NCI-H1105 (cell line): ENCODE measurements around the gene GRHPR.
"Not testable (repeated sequence)": the region's sequence is repeated elsewhere in the genome, so short reads cannot be mapped to it uniquely, and the experiment has no call there.

Source experiments
- DNase-seq: peaks from one replicate; lab custom pipeline; 2025; lab: John Stamatoyannopoulos, UW

GRHPR gene

DNA sequence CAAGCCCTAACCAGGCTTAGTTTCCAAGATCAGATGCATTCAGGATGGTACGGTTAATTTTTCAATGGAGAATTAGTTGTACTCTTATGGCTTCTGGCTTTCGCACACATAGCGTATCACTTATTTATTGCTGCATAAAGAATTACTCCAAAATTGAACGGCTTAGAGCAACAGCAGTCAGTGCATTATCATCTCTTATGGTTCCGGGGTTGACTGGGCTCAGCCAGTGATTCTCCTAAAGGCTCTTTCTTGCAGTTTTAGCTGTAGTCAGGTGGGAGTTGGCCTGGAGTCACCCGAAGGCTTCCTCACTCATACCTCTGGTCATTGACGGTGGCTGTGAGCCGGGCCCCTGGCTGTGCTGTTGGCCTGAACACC, 595 bp upstream of the GRHPR start:
- DNase-seq: no peak

DNA sequence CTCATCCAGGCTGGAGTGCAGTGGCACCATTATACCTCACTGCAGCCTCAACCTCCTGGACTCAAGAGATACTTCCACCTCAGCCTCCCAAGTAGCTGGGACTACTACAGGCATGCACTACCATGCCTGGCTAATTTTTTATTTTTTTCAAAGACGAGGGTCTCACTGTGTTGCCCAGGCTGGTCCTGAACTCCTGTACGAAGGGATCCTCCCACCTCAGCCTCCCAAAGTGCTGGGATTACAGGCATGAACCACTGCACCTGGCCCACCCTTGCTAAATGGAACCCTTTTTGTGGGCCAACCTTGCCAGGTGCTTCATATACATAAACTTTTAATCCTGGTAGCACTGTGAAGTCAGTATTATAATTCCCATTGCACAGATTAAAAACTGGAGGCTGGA, 1.0 kb downstream of the GRHPR start:
- no peak for DNase-seq

DNA sequence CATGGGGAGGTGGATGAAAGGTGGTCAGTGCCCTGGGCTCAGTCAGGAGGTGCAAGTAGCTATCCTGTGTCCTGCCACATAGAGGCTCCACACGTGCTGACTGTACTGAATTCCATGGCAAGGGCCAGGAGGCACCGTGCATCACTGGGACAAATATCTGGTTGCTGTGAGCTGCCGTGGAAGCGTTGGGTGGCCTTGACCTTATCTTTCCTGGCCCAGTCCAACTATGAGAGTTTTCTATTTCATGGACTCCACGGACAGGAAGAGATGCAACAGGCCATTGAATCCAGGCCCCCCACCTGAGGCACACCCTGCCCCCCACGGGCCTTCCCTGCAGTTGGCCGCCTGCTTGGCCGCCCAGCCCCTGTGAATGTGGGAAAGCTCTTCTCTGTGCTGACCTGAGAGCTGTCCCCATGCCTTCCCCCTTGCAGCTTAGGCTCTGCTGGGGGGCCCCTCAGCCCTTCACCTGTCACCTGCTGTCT, 1.7 kb downstream of the GRHPR start:
- no peak for DNase-seq

DNA sequence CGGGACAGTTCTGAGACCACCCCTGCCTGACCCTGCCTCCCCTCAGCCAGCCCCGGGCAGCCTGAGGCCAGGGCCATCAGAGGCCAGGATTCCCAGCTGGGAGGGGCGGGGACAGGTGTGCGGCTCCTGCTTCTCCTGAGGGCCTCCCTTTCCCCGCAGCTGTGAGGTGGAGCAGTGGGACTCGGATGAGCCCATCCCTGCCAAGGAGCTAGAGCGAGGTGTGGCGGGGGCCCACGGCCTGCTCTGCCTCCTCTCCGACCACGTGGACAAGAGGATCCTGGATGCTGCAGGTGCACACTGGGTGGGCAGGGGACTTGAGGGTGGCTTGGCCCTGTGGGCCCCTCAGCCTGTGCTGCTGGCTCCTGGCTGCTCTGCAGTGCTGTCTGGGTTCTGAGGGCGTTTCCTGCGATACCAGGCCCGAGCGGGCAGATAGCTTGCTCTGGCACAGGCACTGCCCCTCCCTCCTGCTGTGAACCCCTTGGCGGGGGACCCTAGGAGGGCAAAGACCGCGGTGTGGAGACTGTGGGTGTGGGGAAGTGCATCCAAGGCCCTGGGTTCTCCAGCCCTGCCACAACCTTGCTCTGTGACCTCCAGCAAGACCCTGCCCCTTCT, 2.3 kb downstream of the GRHPR start:
- DNase-seq: no peak

DNA sequence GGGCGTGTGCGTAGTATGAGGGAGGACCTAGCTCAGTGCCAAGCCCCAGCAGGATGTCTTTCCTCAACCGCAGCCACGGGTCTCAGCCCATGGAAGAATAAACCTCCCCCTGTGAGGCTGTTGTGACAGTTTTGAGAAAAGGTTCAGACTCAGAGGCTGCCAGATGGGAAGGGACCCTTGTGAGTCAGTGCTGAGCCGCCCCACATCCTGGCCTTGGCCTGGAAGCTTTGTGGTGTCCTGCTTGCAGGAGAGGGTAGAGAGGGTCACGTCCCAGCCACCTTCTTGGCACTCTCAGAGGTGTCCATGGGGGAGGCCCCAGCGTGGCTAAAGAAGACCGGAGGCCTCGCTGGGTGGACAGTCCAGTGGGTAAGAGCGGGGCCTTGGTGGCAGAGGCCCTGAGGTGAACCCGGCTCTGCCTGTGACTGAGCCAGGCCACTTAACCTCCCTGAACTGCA, 2.8 kb downstream of the GRHPR start:
- DNase-seq: no peak

DNA sequence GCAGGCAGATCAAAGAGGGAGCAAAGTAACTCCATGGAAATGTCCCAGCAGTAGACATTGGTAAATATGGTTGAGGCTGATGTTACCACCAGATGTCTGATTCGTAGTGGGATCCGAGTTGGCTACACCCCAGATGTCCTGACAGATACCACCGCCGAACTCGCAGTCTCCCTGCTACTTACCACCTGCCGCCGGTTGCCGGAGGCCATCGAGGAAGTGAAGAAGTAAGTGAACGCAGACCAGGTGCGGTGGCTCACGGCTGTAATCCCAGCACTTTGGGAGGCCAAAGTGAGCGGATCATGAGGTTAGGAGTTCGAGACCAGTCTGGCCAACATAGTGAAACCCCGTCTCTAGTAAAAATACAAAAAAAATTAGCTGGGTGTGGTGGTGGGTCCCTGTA, 3.9 kb downstream of the GRHPR start:
- not testable (repeated sequence) for DNase-seq

DNA sequence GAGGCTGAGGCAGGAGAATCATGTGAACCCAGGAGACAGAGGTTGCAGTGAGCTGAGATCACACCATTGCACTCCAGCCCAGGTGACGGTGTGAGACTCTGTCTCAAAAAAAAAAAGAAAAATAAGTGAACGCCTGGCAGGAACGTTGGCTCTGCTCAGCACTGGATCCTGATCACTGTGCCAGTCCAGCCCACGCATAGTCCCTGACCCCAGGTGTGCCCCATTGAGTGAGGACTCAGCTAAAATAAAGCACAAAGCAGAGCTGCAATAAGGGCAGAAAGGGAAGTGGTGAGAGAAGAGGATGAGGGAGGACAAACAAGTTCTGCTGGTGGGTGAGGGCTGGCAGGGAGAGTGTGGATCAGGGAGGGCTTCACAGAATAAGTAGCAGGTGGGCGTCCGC, 4.3 kb downstream of the GRHPR start:
- no peak for DNase-seq

DNA sequence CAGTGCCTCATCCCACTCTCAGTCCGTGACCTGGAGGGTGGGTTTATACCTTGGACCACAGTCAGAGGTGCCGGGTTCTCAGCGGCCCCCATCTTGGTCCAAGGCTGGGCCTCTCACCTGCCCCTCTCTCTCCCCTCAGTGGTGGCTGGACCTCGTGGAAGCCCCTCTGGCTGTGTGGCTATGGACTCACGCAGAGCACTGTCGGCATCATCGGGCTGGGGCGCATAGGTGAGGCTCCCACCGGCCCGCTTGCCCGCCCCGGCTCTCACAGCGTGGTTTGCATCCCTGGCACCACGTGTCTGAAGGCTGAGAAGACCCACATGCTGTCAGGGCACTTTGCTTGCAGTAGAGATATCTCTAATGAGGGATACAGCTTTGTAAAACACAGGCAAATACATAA, 5.8 kb downstream of the GRHPR start:
- DNase-seq: no peak

DNA sequence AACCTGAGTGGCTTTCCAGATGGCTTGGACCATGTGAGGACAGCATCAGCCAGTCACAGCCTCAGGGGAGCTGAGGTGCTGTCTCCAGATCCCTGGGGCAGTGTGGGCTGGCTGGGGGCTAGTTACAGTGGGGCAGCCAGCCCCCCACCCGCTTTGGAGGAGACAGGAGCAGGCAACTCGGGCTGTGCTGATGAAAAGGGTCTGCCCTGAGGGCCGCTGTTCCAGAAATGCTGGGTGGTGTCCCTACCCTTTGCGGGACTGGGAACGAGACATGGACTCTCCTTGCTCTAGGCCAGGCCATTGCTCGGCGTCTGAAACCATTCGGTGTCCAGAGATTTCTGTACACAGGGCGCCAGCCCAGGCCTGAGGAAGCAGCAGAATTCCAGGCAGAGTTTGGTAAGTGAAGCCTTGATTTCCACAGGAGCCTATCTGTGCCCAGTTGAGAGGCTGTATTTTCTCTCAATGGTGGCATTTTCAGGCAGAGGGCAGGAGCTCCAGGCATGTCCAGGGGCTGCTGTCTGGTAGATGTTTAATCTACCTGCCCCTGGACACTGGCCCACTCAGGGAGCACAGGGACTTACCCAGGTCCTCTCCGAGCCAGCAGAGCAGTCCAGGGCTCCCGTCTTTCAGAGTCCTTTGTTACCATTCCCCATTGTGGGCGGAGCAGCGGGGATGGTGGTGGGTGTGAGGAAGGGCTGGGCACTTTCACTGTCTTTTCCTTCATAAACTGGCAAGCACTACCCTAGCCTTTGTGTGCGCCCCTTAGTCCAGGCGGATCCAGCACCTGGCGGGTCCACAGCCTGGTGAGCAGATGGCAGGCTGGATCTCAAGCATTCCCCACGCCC, 7.2 kb downstream of the GRHPR start:
- DNase-seq: no peak

DNA sequence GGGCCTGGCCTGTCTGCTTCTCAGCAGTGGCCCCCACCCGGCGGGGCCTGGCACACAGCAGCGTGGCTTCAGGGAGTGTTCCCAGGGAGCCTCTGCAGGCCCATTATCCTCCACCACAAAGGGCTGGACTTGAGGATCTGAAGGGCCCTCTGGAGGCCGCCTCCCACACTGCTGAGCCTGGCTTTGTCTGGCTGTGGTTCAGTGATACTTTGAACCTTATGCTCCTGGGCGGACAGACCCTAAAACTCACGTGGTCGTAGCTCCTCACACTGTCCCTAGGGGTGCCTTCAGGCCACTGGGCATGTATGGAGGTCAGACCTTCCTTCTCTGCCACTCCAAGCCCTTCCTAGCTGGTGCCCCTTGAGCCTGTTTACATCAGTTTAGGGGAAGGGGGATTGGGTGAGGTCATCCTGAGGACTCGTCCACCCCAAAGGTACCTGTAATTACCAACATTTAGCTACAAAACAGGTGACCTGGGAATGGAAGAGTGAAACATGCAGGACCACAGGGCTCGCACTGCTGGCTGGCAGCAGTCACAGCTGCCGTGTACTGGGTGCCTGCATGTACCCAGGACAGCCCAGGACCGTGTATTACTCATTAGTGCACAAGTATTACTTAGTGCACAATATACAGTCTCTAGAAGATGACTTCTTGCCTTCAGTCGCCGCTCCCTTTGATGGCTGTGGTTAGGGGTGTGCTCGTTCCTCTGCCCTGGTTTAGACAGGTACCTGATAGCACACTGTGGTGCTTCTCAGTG, 8.5 kb downstream of the GRHPR start:
- DNase-seq: no peak

DNA sequence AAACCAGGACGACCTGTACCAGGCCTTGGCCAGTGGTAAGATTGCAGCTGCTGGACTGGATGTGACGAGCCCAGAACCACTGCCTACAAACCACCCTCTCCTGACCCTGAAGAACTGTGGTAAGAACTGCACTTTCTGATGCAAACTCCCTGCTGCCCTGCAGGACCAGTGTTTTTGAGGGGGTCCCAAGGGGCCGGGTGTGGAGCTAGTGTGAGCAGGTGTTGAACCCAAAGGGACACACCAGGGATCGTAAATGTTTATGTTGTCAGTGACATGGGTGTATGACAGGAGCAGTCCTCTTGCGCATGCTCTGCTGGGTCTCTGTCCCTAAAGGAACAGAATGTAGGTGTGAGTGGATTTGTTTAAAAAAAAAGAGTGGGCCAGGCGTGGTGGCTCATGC, 9.5 kb downstream of the GRHPR start:
- no peak for DNase-seq

DNA sequence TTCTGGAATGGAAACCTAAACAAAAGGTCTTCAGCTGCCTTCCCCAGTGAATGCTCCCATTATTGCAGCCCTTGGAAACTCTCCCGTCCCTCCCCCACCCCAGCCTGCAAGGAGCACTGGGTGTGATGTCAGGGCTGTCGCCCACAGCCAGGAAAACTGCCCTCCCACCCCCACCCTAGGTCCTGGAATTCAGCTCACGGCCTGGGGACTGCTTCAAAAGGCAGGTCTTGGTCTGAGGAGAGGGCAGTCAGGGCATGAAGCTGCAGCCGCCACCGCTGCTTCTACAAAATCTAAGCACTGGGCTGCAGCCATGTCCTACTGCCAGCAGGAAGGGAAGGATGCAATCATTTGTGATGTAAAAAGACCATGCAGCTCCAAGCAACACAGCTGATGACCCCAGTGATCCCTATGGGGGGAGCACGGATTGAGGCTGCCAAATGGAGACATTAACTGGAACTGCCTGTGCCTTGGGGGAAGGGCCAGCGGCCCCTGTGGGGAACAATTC, 11.4 kb downstream of the GRHPR start:
- no peak for DNase-seq

DNA sequence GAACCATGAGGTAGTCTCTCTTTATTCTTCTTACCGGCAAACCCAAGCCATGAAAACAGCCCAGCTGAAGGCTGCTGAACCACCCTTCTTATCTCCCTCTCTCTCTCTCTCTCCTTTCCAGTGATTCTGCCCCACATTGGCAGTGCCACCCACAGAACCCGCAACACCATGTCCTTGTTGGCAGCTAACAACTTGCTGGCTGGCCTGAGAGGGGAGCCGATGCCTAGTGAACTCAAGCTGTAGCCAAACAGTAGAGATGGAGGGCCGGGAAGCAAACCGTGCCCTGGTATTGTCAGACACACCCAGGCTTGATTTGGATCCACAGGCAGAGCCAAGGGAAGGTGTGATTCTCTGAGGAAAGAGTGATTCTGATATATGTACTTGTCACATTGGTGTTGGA, 14.0 kb downstream of the GRHPR start:
- DNase-seq: no peak

DNA sequence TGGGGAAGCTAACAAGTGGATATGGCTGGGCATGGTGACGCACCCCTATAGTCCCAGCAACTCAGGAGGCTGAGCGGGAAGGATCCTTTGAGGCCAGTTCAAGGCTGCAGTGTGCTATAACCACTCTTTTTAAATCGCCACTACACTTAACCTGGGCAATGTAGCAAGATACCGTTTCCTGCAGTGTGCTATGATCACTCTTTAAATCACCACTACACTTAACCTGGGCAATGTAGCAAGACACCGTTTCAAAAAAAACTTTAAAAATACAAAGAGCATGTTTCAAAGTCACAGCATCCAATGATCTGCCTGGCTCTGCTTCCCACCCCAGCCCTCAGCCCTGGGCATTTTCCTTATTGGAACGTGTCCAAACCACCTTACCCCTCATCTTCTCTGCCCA, 14.5 kb downstream of the GRHPR start:
- DNase-seq: no peak

DNA sequence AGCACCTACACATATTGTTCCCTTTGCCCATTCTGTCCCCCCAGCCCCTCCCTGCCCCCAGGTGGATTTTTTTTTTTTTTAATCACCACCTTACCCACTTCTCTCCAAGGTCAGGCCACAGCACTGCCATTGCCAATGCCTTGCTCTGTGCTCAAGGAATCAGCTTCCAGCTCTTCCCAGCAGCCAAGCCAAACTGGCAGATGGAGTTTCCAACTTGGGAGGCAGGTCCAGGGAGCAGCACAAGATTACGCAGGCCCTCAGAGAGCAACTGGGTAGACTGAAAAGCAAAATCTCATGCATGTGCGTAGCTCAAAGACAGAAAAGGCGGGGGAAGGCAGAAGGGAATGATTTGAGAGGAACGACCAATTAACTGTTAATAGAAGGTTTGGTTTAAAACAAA, 15.1 kb downstream of the GRHPR start:
- DNase-seq: no peak

DNA sequence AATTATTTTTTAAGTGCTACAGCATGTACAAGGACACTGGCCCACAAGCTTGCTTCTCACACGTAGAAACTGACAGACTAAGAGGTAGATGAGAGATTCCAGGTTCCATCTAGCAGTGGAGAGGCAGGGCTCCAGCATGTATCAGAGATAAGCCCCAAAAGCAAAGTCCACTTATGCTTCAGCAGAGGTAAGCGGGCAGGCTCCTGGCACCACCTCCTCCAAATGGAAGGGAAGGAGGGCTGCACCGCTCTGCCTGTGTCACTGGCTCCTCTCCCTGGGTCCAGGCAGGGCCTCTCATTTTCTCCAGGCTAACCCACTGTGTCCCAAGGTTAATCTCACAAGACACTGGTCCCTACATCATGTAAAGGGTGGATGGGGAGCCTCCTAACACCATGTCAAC, 15.9 kb downstream of the GRHPR start:
- DNase-seq: no peak

DNA sequence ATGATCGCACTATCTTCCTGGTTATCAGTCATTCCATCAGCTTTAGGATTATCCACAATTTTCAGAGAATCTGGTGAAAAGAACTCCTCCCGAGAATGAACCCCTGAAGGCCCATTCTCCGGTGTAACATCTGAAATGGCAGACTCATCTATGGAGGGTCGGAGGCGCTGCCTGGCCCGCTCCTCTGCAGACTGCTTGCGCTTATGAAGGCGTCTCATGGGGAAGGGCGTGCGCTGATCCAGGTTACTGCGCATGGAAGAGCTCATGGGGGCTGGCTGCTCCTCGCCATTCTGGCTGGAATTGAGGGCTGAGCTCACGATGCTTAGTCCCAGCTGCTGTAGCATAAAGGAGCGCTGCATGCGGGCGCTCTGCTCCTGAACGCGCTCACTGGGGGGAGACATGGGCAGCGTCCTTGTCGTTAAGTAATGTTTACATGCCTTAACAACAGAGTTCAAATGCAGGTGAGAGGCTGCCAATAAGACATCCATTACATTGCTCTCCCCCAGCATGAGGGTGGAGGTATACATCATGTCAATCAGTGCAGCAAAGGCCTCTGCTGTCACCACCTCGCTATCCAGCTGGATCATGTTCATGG, 19.4 kb downstream of the GRHPR start:
- DNase-seq: no peak

DNA sequence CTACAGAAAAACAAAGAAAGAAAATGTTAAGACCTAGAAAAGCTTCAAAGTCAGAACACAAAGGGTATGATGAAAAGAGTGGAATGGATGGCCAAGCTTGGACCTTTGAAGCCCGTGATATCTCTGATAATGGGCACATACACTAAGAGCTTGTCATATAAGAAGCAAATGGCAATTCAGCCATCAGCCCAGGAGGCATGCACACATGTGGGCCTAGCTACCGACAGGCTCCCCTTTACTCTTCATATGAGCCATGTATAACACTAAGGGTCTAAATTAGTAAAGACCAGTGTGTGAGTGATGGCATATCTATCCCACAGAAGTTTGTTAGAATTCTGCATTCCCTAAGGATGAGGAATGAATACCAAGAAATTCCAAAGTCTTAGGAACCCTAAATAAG, 20.1 kb downstream of the GRHPR start:
- DNase-seq: no peak

DNA sequence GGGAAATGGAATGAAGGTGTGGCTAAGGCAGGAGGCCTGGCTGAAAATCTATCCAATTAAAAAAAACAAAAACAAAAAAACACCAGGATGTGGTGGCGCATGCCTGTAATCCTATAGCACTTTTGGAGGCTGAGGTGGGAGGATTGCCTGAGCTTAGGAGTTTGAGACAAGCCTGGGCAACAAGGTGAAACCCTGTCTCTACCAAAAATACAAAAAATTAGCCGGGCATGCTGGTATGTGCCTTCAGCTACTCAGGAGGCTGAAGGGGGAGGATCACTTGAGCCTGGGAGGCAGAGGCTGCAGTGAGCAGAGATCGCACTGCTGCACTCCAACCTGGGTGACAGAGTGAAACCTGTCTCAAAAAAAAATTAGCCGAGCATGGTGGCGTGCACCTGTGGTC, 21.1 kb downstream of the GRHPR start:
- no peak for DNase-seq

DNA sequence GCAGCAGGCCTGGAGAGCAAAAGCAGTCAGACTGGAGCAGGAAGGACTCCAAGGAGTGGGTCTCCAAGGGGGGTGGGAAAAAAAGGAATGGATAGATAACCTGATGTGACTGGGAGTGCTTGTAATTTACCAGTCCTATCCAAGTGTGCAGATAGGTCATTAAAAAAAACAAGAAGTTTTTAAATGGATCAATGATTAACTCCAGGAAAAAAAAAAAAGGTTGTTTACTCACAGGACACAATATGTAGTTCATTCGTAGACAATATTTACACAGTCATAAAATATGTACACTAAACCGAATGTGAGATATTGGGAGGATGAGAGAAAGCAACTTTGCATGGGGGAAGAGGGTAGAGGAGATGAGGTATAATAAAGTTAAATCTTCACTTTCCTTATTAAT, 22.4 kb downstream of the GRHPR start:
- DNase-seq: no peak

DNA sequence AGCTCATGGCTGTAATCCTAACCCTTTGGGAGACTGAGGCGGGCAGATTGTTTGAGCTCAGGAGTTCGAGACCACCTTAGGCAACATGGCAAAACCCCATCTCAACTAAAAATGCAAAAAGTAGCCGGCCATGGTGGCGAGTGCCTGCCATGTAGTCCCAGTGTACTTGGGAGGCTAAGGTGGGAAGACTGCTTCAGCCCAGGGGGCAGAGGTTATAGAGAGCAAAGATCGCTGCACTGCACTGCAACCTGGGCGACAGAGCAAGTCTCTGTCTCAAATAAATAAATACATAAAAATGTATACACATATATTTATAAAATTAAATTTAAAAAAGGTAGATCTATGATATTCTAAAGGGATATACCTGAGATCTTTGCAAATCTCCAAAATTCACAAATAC, 23.3 kb downstream of the GRHPR start:
- DNase-seq: no peak

DNA sequence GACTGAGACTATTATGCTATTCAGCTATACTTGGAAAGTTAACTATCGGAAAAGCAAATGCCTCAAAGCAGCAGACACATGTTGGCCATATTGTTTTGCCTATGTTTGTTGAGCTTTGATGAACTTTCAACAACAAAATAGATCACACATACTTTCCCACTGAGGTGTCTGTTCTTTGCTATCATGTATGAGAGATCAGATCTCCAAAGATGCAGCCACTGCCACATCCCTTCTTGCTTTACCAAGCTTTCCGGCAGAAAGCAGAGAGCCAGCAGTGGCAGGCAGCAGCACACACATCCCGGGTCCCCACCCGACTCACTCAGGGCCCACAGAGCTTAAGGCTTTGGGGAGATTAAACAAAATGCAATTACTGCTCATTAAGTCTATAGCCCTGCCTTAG, 23.9 kb downstream of the GRHPR start:
- DNase-seq: no peak
